ENCODE results near the gene ITSN1.

DNA sequence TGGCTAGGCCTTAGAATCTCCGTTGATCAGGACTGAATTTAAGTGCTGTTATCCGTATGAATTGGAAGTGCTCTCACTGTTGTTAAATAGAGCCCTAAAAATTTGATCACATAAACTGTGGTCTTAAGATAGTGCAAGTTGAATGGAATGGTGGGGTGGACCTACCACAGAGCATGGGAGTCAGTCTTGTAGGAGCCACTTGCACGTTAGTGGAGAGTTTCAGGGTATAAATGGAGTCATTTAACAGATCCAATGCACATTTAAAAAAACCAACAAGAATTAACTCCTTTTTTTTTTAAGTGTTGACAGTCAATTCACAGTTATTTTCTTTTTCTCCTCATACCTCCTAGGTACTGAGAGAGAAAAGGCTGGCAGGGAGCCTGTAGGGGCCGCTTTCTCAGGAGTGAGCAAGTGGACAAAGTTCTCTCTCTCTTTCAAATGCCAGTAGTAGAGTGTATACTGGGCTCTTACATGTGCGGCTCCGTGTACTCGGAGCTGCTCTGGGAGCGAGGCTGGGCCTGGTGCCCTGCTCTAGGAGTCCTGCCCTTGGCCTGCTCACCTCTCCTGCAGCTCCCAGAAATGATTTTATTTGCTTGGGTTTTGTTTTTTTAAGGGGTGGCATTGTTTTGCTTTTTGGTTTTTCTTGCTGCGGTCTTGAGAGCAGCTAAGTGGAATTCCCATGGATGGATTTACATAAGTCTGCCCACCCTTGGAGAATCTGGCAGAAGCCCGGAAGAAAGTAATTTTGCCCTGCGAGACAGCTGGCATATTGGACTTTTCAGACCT, 182.0 kb downstream of the ITSN1 start:
- TF ChIP-seq, protein P1, sequence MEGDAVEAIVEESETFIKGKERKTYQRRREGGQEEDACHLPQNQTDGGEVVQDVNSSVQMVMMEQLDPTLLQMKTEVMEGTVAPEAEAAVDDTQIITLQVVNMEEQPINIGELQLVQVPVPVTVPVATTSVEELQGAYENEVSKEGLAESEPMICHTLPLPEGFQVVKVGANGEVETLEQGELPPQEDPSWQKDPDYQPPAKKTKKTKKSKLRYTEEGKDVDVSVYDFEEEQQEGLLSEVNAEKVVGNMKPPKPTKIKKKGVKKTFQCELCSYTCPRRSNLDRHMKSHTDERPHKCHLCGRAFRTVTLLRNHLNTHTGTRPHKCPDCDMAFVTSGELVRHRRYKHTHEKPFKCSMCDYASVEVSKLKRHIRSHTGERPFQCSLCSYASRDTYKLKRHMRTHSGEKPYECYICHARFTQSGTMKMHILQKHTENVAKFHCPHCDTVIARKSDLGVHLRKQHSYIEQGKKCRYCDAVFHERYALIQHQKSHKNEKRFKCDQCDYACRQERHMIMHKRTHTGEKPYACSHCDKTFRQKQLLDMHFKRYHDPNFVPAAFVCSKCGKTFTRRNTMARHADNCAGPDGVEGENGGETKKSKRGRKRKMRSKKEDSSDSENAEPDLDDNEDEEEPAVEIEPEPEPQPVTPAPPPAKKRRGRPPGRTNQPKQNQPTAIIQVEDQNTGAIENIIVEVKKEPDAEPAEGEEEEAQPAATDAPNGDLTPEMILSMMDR (IDR thresholded peaks at IDR 0.05): no peak
- TF ChIP-seq POLR2A (IDR thresholded peaks at IDR 0.05) (no peak), POLR2AphosphoS5 (IDR thresholded peaks at IDR 0.05) (no peak)
